GM23338 (cell line): ENCODE results near the gene KLHDC9. TPM values are rescaled to one million over a fixed set of nuclear protein-coding genes. Genes with fewer than 3 reads are reported as not detected.
A peak's percentile ranks its signal among the peaks of the same experiment; 100 is the strongest.

Experiments used
- ATAC-seq: fragments of 200-7000 bp; cut with Tn5 transposase; 3 replicates; pipeline ENCODE4 v1.9.1; 2020
- DNase-seq: peaks from one replicate; pipeline ENCODE4 v3.0.0-alpha.2; 2015; ENCODE audit warnings: low spot score
- H2AFZ ChIP-seq: fragments of 200-600 bp; sonication (generic); 2 replicates; pipeline ENCODE4 v1.8.0; 2016; ENCODE audit warnings: antibody characterized with exemption, mild to moderate bottlenecking, moderate library complexity
- H3F3A ChIP-seq: fragments of 200-600 bp; sonication (generic); replicated peaks from 2 replicates; pipeline ENCODE4 v1.8.0; 2017; ENCODE audit warnings: antibody characterized with exemption, mixed run types, low read depth
- H3K27ac ChIP-seq: fragments of 200-600 bp; sonication (generic); 2 replicates; pipeline ENCODE4 v1.6.1; 2016; ENCODE audit warnings: low read depth
- H3K27me3 ChIP-seq: fragments of 200-600 bp; sonication (generic); 2 replicates; pipeline ENCODE4 v1.8.0; 2016; ENCODE audit warnings: mild to moderate bottlenecking, mixed run types, moderate library complexity; ENCODE audit not compliant: insufficient read depth
- H3K36me3 ChIP-seq: fragments of 200-600 bp; sonication (generic); 2 replicates; pipeline ENCODE4 v1.8.0; 2016; ENCODE audit warnings: mild to moderate bottlenecking; ENCODE audit not compliant: insufficient read depth
- H3K4me1 ChIP-seq: fragments of 200-600 bp; sonication (generic); 2 replicates; pipeline ENCODE4 v1.8.0; 2016; ENCODE audit warnings: mild to moderate bottlenecking, moderate library complexity; ENCODE audit not compliant: insufficient read depth
- H3K4me2 ChIP-seq: fragments of 200-600 bp; sonication (generic); 2 replicates; pipeline ENCODE4 v1.7.1; 2017; ENCODE audit warnings: mixed run types
- H3K4me3 ChIP-seq: fragments of 200-600 bp; sonication (generic); 2 replicates; pipeline ENCODE4 v1.6.1; 2016; ENCODE audit warnings: mixed run types
- H3K79me2 ChIP-seq: fragments of 200-600 bp; sonication (generic); replicated peaks from 2 replicates; pipeline ENCODE4 v1.8.0; 2017; ENCODE audit warnings: mild to moderate bottlenecking; ENCODE audit not compliant: insufficient read depth
- H3K9me2 ChIP-seq: fragments of 200-600 bp; sonication (generic); 2 replicates; pipeline ENCODE4 v1.8.0; 2017; ENCODE audit not compliant: insufficient read depth
- H4K20me1 ChIP-seq: fragments of 200-600 bp; sonication (generic); replicated peaks from 2 replicates; pipeline ENCODE4 v1.8.0; 2017; ENCODE audit warnings: mild to moderate bottlenecking; ENCODE audit not compliant: insufficient read depth
- H3K27ac Mint-ChIP-seq: 2 replicates; pipeline ENCODE4 v1.8.0; 2020; ENCODE audit warnings: inconsistent platforms, mild to moderate bottlenecking, moderate library complexity, mixed read lengths
- H3K27me3 Mint-ChIP-seq: 3 replicates; pipeline ENCODE4 v1.8.0; 2022; ENCODE audit warnings: low read depth, mild to moderate bottlenecking, moderate library complexity, mixed read lengths, inconsistent platforms; ENCODE audit not compliant: insufficient read depth, poor library complexity
- H3K36me3 Mint-ChIP-seq: 3 replicates; pipeline ENCODE4 v1.8.0; 2021; ENCODE audit warnings: low read depth, mild to moderate bottlenecking, inconsistent platforms, moderate library complexity, mixed read lengths
- H3K4me1 Mint-ChIP-seq: 3 replicates; pipeline ENCODE4 v1.8.0; 2020; ENCODE audit warnings: mild to moderate bottlenecking, inconsistent platforms, mixed read lengths
- H3K4me3 Mint-ChIP-seq: 3 replicates; pipeline ENCODE4 v1.8.0; 2021; ENCODE audit warnings: moderate library complexity, mild to moderate bottlenecking, inconsistent platforms, mixed read lengths
- H3K9me3 Mint-ChIP-seq: 3 replicates; pipeline ENCODE4 v1.8.0; 2020; ENCODE audit warnings: moderate library complexity, mild to moderate bottlenecking, inconsistent platforms, mixed read lengths
- CREB1 ChIP-seq: fragments of 250-450 bp; sonication (Bioruptor Pico); IDR thresholded peaks from 2 replicates; pipeline ENCODE4 v1.5.0; 2020; ENCODE audit warnings: low read depth, mild to moderate bottlenecking, moderate library complexity
- ETS1 ChIP-seq: IDR thresholded peaks from 2 replicates; pipeline ENCODE4 v1.6.1; 2016; ENCODE audit warnings: antibody characterized with exemption
- EZH2 ChIP-seq: fragments of 200-600 bp; sonication (generic); IDR thresholded peaks from one replicate; pipeline ENCODE4 v1.8.0; 2017; ENCODE audit warnings: antibody characterized with exemption, mild to moderate bottlenecking, low read depth; ENCODE audit not compliant: unreplicated experiment
- POLR2AphosphoS5 ChIP-seq: IDR thresholded peaks from 2 replicates; pipeline ENCODE4 v1.6.1; 2016; ENCODE audit warnings: antibody characterized with exemption, low read depth
- ZNF114 ChIP-seq: fragments of 250-450 bp; sonication (Bioruptor Pico); IDR thresholded peaks from 2 replicates; pipeline ENCODE4 v1.5.0; 2020; ENCODE audit warnings: mild to moderate bottlenecking, moderate library complexity
- polyA plus RNA-seq: library from polyadenylated mRNA; unstranded; fragments of >200 nt; fragmentation: Nextera tagmentation; extraction: Ambion mirVana; gene quantifications from 2 replicates; pipeline ENCODE4 v1.2.1, GENCODE V29; 2016
- total RNA-seq: library from RNA; depleted of rRNA; stranded (reverse); fragments of >200 nt; shearing (Covaris generic); gene quantifications from 2 replicates; pipeline ENCODE4 v1.2.3, GENCODE V29; 2014
- TF ChIP-seq, protein P1 (sequence below): fragments of 250-450 bp; sonication (Bioruptor Pico); IDR thresholded peaks from 2 replicates; pipeline ENCODE4 v1.5.0; 2020; ENCODE audit warnings: mild to moderate bottlenecking, moderate library complexity

KLHDC9 gene
- total and polyA plus RNA-seq, 2 experiments from 2014 or later, result 5.6 to 6.6 TPM

DNA sequence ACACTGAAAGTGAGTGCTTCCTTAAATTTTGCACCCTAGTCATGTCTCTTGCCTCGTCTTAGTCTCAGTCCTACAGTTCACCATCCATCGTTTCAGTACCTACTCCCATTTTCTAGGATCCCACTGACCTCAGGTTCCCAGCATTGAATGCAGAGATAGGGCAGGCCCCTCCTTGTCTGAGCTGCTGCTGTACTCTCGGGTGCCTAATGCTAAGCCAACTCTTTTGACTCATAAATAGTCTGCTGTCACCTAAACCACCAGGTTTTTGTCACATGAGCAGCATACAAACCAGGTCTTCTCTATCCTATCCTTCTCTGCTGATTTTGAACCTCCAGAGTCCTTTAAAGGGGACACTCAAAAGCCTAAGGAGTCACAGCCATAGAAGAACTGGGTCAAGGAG is 31.5 kb upstream of the KLHDC9 start (continued):
- TF ChIP-seq, protein P1, sequence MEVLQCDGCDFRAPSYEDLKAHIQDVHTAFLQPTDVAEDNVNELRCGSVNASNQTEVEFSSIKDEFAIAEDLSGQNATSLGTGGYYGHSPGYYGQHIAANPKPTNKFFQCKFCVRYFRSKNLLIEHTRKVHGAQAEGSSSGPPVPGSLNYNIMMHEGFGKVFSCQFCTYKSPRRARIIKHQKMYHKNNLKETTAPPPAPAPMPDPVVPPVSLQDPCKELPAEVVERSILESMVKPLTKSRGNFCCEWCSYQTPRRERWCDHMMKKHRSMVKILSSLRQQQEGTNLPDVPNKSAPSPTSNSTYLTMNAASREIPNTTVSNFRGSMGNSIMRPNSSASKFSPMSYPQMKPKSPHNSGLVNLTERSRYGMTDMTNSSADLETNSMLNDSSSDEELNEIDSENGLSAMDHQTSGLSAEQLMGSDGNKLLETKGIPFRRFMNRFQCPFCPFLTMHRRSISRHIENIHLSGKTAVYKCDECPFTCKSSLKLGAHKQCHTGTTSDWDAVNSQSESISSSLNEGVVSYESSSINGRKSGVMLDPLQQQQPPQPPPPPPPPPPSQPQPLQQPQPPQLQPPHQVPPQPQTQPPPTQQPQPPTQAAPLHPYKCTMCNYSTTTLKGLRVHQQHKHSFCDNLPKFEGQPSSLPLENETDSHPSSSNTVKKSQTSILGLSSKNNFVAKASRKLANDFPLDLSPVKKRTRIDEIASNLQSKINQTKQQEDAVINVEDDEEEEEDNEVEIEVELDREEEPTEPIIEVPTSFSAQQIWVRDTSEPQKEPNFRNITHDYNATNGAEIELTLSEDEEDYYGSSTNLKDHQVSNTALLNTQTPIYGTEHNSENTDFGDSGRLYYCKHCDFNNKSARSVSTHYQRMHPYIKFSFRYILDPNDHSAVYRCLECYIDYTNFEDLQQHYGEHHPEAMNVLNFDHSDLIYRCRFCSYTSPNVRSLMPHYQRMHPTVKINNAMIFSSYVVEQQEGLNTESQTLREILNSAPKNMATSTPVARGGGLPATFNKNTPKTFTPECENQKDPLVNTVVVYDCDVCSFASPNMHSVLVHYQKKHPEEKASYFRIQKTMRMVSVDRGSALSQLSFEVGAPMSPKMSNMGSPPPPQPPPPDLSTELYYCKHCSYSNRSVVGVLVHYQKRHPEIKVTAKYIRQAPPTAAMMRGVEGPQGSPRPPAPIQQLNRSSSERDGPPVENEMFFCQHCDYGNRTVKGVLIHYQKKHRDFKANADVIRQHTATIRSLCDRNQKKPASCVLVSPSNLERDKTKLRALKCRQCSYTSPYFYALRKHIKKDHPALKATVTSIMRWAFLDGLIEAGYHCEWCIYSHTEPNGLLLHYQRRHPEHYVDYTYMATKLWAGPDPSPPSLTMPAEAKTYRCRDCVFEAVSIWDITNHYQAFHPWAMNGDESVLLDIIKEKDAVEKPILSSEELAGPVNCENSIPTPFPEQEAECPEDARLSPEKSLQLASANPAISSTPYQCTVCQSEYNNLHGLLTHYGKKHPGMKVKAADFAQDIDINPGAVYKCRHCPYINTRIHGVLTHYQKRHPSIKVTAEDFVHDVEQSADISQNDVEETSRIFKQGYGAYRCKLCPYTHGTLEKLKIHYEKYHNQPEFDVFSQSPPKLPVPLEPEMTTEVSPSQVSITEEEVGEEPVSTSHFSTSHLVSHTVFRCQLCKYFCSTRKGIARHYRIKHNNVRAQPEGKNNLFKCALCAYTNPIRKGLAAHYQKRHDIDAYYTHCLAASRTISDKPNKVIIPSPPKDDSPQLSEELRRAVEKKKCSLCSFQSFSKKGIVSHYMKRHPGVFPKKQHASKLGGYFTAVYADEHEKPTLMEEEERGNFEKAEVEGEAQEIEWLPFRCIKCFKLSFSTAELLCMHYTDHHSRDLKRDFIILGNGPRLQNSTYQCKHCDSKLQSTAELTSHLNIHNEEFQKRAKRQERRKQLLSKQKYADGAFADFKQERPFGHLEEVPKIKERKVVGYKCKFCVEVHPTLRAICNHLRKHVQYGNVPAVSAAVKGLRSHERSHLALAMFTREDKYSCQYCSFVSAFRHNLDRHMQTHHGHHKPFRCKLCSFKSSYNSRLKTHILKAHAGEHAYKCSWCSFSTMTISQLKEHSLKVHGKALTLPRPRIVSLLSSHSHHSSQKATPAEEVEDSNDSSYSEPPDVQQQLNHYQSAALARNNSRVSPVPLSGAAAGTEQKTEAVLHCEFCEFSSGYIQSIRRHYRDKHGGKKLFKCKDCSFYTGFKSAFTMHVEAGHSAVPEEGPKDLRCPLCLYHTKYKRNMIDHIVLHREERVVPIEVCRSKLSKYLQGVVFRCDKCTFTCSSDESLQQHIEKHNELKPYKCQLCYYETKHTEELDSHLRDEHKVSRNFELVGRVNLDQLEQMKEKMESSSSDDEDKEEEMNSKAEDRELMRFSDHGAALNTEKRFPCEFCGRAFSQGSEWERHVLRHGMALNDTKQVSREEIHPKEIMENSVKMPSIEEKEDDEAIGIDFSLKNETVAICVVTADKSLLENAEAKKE (CRISPR knock-in tag), result no peak
- no peak for TF ChIP-seq CREB1 (CRISPR knock-in tag)
- TF ChIP-seq POLR2AphosphoS5, result no peak
- TF ChIP-seq ZNF114 (CRISPR knock-in tag), result no peak

DNA sequence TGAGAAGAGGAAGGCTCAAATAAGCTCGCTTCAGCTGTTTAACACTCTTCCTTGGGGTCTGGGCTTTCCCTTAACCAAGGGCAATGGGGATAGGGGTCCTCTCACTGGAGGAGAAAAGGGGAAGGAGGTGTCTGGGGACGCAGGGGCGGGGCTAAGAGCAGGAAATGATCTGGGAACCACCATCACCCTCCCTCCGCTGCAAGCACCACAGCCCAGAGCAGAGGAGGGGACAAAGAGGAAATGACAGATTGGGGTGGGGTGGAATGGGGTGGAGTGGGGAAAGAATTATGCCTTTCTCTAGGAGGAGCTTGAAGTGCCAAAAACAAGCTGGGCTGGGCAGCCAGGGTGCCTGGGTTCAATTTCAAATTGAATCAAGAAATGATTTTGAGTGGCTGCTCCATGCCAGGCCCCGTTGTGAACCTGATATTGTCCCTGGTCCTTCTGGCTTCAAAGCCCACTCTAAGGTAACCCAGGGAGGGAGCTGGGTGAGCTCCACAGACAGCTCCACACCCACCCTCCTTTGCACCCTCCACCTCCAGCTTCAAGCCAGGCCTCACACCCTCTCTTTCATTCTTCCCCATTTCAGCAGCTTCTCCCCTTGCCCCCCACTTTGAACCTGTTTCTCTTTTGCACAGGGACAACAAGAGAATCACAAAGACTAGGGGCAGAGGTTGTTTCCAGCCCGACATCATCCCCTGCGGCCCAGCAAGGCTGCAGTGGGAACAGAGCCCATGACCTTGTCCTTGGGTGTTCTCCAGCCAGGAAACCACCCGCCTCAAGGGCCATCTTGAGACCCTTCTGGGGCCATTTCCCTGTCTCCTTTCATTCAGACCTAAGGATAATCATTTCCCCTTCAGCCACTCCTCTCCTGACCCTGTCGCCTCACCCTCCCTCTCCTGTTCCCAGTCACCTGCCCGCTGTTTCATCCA is 29.6 kb upstream of the KLHDC9 start:
- H3K36me3 Mint-ChIP-seq, result no peaks in the 10 kb centered on the region
- TF ChIP-seq CREB1 (CRISPR knock-in tag) (no peak), POLR2AphosphoS5 (no peak), ETS1 (no peak), EZH2 (no peak)
- TF ChIP-seq, protein P1 (CRISPR knock-in tag), result no peak

More for the DNA sequence above, 29.6 kb upstream of the KLHDC9 start:
- Mint-ChIP-seq H3K4me3 (no peak overlapping the region), H3K4me1 (peaks cover 11% of the 10 kb centered on the region), H3K27me3 (peaks cover 12% of the 10 kb centered on the region), H3K9me3 (no peaks in the 10 kb centered on the region; the same call in 2 of the 3 replicates), H3K27ac (no peak overlapping the region; the same call in 1 of the 2 replicates)
- H3K36me3 ChIP-seq, result no peaks in the 10 kb centered on the region
- no peaks in the 10 kb centered on the region for H3K79me2 ChIP-seq
- no peaks in the 10 kb centered on the region for H3K9me2 ChIP-seq
- DNase-seq (peak; percentile 56), ATAC-seq (peak; percentile 61)
- peak overlapping the region; percentile 89 for H2AFZ ChIP-seq
- no peak overlapping the region for H3K4me3 ChIP-seq
- H3K4me2 ChIP-seq, result no peak overlapping the region
- no peaks in the 10 kb centered on the region for H3F3A ChIP-seq
- no peaks in the 10 kb centered on the region for H4K20me1 ChIP-seq
- H3K27me3 ChIP-seq, result no peaks in the 10 kb centered on the region
- H3K27ac ChIP-seq, result no peak overlapping the region
- peaks cover 10% of the 10 kb centered on the region; the same call in 1 of the 2 replicates for H3K4me1 ChIP-seq
